ENCODE data around the gene GULP1.

- TF ChIP-seq CEBPB (IDR thresholded peaks at IDR 0.05): 0 out of 2 replicates have a peak, but pooled peaks have one; percentile 21
- no peak for TF ChIP-seq USF1 (IDR thresholded peaks at IDR 0.05)
- no peak for TF ChIP-seq TEAD4 (IDR thresholded peaks at IDR 0.05)
- no peak for TF ChIP-seq NFIC (IDR thresholded peaks at IDR 0.05)
- no peak for TF ChIP-seq REST (IDR thresholded peaks at IDR 0.05; ENCODE audit: low read depth)
- no peak for TF ChIP-seq YY1 (IDR thresholded peaks at IDR 0.05; ENCODE audit: low read depth)
- TF ChIP-seq EP300 (IDR thresholded peaks at IDR 0.05; ENCODE audit: borderline replicate concordance): no peak
- TF ChIP-seq TAF1 (IDR thresholded peaks at IDR 0.05; ENCODE audit: low read depth): no peak
Measured at GRCh38 chr2:188295067-188295685, 3.5 kb downstream of the GULP1 start.

Data from Ishikawa (cell line).